ENCODE measurements around the gene SLC6A19.

SLC6A19 gene

GRCh38 chr5:1249366-1250280 is 48.2 kb downstream of the SLC6A19 start:
- H3K9me2 ChIP-seq (replicated peaks; ENCODE audit: insufficient read depth, low read length), result no peaks in the 10 kb centered on the region
- H2AFZ ChIP-seq (ENCODE audit: low read depth, low read length, severe bottlenecking), result no peak overlapping the region

GRCh38 chr5:1251678-1252580 is 50.5 kb downstream of the SLC6A19 start:
- Histone ChIP-seq H3K79me2 (ENCODE audit: insufficient read depth, low read length) (no peaks in the 10 kb centered on the region), H2AFZ (ENCODE audit: low read depth, low read length, severe bottlenecking) (no peak overlapping the region), H3K36me3 (ENCODE audit: low read length) (no peaks in the 10 kb centered on the region), H3K4me3 (ENCODE audit: insufficient read depth, low read length, poor library complexity, severe bottlenecking) (no peak overlapping the region), H4K20me1 (ENCODE audit: low read depth, low read length) (no peaks in the 10 kb centered on the region), H3K27ac (ENCODE audit: low read depth, low read length) (no peak overlapping the region), H3K27me3 (ENCODE audit: low read length) (no peaks in the 10 kb centered on the region), H3K4me2 (ENCODE audit: low read depth, low read length, poor library complexity, severe bottlenecking) (no peak overlapping the region), H3K9me3 (ENCODE audit: insufficient read depth, low read length) (no peaks in the 10 kb centered on the region), H3F3A (ENCODE audit: insufficient read depth) (no peaks in the 10 kb centered on the region), H3K9ac (ENCODE audit: low read length) (no peak overlapping the region), H3K9me2 (replicated peaks; ENCODE audit: insufficient read depth, low read length) (no peaks in the 10 kb centered on the region)
- TF ChIP-seq EZH2phosphoT487 (conservative IDR thresholded peaks at IDR 0.05; ENCODE audit: low read length), result no peak
- no peak for TF ChIP-seq CTCF (IDR thresholded peaks at IDR 0.05; ENCODE audit: insufficient read depth, low read length, poor library complexity, severe bottlenecking)

More at GRCh38 chr5:1249366-1250280, 48.2 kb downstream of the SLC6A19 start:
- Histone ChIP-seq H4K20me1 (ENCODE audit: low read depth, low read length) (no peaks in the 10 kb centered on the region), H3F3A (ENCODE audit: insufficient read depth) (no peaks in the 10 kb centered on the region), H3K9ac (ENCODE audit: low read length) (no peak overlapping the region), H3K36me3 (ENCODE audit: low read length) (no peaks in the 10 kb centered on the region), H3K4me3 (ENCODE audit: insufficient read depth, low read length, poor library complexity, severe bottlenecking) (no peak overlapping the region), H3K9me3 (ENCODE audit: insufficient read depth, low read length) (no peaks in the 10 kb centered on the region), H3K27ac (ENCODE audit: low read depth, low read length) (no peak overlapping the region), H3K4me2 (ENCODE audit: low read depth, low read length, poor library complexity, severe bottlenecking) (no peak overlapping the region), H3K27me3 (ENCODE audit: low read length) (no peaks in the 10 kb centered on the region), H3K79me2 (ENCODE audit: insufficient read depth, low read length) (no peaks in the 10 kb centered on the region)
- TF ChIP-seq CTCF (IDR thresholded peaks at IDR 0.05; ENCODE audit: insufficient read depth, low read length, poor library complexity, severe bottlenecking) (no peak), EZH2phosphoT487 (conservative IDR thresholded peaks at IDR 0.05; ENCODE audit: low read length) (no peak)

GRCh38 chr5:1252681-1253080 is 51.3 kb downstream of the SLC6A19 start:
- no peak overlapping the region for H3K4me3 ChIP-seq (ENCODE audit: insufficient read depth, low read length, poor library complexity, severe bottlenecking)
- no peak overlapping the region for H3K9ac ChIP-seq (ENCODE audit: low read length)
- no peaks in the 10 kb centered on the region for H3K27me3 ChIP-seq (ENCODE audit: low read length)
- no peak overlapping the region for H3K4me2 ChIP-seq (ENCODE audit: low read depth, low read length, poor library complexity, severe bottlenecking)
- no peaks in the 10 kb centered on the region for H3K9me2 ChIP-seq (replicated peaks; ENCODE audit: insufficient read depth, low read length)
- no peaks in the 10 kb centered on the region for H3K9me3 ChIP-seq (ENCODE audit: insufficient read depth, low read length)
- no peak overlapping the region for H2AFZ ChIP-seq (ENCODE audit: low read depth, low read length, severe bottlenecking)
- TF ChIP-seq CTCF (IDR thresholded peaks at IDR 0.05; ENCODE audit: insufficient read depth, low read length, poor library complexity, severe bottlenecking) (no peak), EZH2phosphoT487 (conservative IDR thresholded peaks at IDR 0.05; ENCODE audit: low read length) (no peak)
- no peaks in the 10 kb centered on the region for H3K36me3 ChIP-seq (ENCODE audit: low read length)
- no peaks in the 10 kb centered on the region for H4K20me1 ChIP-seq (ENCODE audit: low read depth, low read length)
- no peaks in the 10 kb centered on the region for H3K79me2 ChIP-seq (ENCODE audit: insufficient read depth, low read length)
- no peak overlapping the region for H3K27ac ChIP-seq (ENCODE audit: low read depth, low read length)
- H3F3A ChIP-seq (ENCODE audit: insufficient read depth), result no peaks in the 10 kb centered on the region

All from SU-DHL-6 (cell line).